OCI-LY3 (cell line): ENCODE data around the gene B3GLCT.

Experiments used
- H2AFZ ChIP-seq: fragments of 200-600, 300-600 bp; shearing (Covaris generic); 2 replicates; pipeline ENCODE4 v1.6.0; 2014; ENCODE audit warnings: antibody characterized with exemption, low read depth, low read length
- H3K27ac ChIP-seq: fragments of 200-600, 300-600 bp; sonication (generic); 2 replicates; pipeline ENCODE4 v1.5.1; 2014; ENCODE audit warnings: mild to moderate bottlenecking, low read length, moderate library complexity, mixed read lengths
- H3K27me3 ChIP-seq: fragments of 200-600, 300-600 bp; sonication (generic); 2 replicates; pipeline ENCODE4 v1.6.1; 2014; ENCODE audit warnings: low read depth, low read length, mixed read lengths
- H3K36me3 ChIP-seq: fragments of 200-600, 300-600 bp; sonication (generic); replicated peaks from 2 replicates; pipeline ENCODE3; 2014; ENCODE audit warnings: low read depth, low read length, mixed read lengths
- H3K4me1 ChIP-seq: fragments of 300-600, 200-600 bp; sonication (generic); 2 replicates; pipeline ENCODE4 v1.6.1; 2014; ENCODE audit warnings: low read length, mixed read lengths
- H3K4me2 ChIP-seq: fragments of 200-600, 300-600 bp; sonication (generic); 2 replicates; pipeline ENCODE4 v1.6.1; 2014; ENCODE audit warnings: low read length, mixed read lengths
- H3K4me3 ChIP-seq: fragments of 300-600, 200-600 bp; sonication (generic); 2 replicates; pipeline ENCODE4 v1.5.1; 2014; ENCODE audit warnings: antibody characterized with exemption, mild to moderate bottlenecking, low read length, moderate library complexity
- H3K79me2 ChIP-seq: fragments of 300-600, 200-600 bp; shearing (Covaris generic); 2 replicates; pipeline ENCODE4 v1.6.1; 2014; ENCODE audit warnings: mild to moderate bottlenecking, low read length, mixed read lengths
- H3K9ac ChIP-seq: fragments of 300-600, 200-600 bp; shearing (Covaris generic); 2 replicates; pipeline ENCODE4 v1.6.0; 2014; ENCODE audit warnings: mild to moderate bottlenecking, low read length, moderate library complexity
- H3K9me3 ChIP-seq: fragments of 200-600, 300-600 bp; shearing (Covaris generic); 2 replicates; pipeline ENCODE4 v1.6.1; 2014; ENCODE audit warnings: low read length, mixed read lengths; ENCODE audit not compliant: insufficient read depth
- H4K20me1 ChIP-seq: fragments of 200-600, 300-600 bp; sonication (generic); 2 replicates; pipeline ENCODE4 v1.6.1; 2016; ENCODE audit warnings: low read length, mixed read lengths; ENCODE audit not compliant: insufficient read depth
- EZH2phosphoT487 ChIP-seq: fragments of 200-600 bp; shearing (Covaris generic); IDR thresholded peaks from 2 replicates; pipeline ENCODE4 v1.6.1; 2018; ENCODE audit warnings: antibody characterized with exemption, mixed run types, low read depth
- TF ChIP-seq, protein P1 (sequence below): fragments of 200-600, 300-600 bp; sonication (generic); IDR thresholded peaks from 2 replicates; pipeline ENCODE4 v1.5.1; 2014; ENCODE audit warnings: antibody characterized with exemption, low read length, low read depth

B3GLCT gene

DNA sequence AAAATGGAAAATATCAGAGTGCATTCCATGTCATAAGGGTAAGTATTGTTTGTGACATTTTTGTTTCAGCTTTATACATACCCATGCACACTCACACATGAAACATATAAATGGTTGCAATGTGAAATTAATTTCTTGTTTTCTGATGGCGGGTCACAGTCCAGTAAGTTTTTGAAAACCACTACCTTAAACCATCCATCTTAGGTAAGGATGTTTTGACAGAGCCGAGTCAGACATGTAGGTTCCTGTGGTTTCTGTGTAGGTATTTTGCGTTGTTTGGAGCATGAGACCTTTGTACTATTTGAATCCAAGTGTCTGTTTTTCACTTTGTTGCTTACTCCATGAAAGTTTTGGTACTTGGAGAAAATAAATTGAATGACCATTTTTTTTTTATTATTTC, 121.7 kb downstream of the B3GLCT start:
- H4K20me1 ChIP-seq: no peaks in the 10 kb centered on the region
- H3K4me2 ChIP-seq: no peak overlapping the region
- H3K79me2 ChIP-seq: no peaks in the 10 kb centered on the region
- H3K27ac ChIP-seq: no peak overlapping the region
- H3K9me3 ChIP-seq: peaks cover 9% of the 10 kb centered on the region; the same call in 1 of the 2 replicates
- peaks cover 5% of the 10 kb centered on the region for H3K36me3 ChIP-seq
- H3K9ac ChIP-seq: no peak overlapping the region
- no peaks in the 10 kb centered on the region for H3K4me1 ChIP-seq
- H3K27me3 ChIP-seq: no peaks in the 10 kb centered on the region
- H3K4me3 ChIP-seq: no peak overlapping the region
- H2AFZ ChIP-seq: no peak overlapping the region
- TF ChIP-seq, protein P1, sequence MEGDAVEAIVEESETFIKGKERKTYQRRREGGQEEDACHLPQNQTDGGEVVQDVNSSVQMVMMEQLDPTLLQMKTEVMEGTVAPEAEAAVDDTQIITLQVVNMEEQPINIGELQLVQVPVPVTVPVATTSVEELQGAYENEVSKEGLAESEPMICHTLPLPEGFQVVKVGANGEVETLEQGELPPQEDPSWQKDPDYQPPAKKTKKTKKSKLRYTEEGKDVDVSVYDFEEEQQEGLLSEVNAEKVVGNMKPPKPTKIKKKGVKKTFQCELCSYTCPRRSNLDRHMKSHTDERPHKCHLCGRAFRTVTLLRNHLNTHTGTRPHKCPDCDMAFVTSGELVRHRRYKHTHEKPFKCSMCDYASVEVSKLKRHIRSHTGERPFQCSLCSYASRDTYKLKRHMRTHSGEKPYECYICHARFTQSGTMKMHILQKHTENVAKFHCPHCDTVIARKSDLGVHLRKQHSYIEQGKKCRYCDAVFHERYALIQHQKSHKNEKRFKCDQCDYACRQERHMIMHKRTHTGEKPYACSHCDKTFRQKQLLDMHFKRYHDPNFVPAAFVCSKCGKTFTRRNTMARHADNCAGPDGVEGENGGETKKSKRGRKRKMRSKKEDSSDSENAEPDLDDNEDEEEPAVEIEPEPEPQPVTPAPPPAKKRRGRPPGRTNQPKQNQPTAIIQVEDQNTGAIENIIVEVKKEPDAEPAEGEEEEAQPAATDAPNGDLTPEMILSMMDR: no peak
- no peak for TF ChIP-seq EZH2phosphoT487

- Histone ChIP-seq H3K4me1 (no peaks in the 10 kb centered on the region), H3K79me2 (no peaks in the 10 kb centered on the region), H3K27me3 (no peaks in the 10 kb centered on the region), H2AFZ (no peak overlapping the region), H3K36me3 (peaks cover 5% of the 10 kb centered on the region), H3K4me2 (no peak overlapping the region), H3K4me3 (no peak overlapping the region), H3K9ac (no peak overlapping the region), H3K27ac (no peak overlapping the region), H3K9me3 (peaks cover 4% of the 10 kb centered on the region; the same call in 1 of the 2 replicates), H4K20me1 (no peaks in the 10 kb centered on the region)
- no peak for TF ChIP-seq EZH2phosphoT487
- TF ChIP-seq, protein P1: no peak
Measured at GRCh38 chr13:31322026-31322425, 122.3 kb downstream of the B3GLCT start.

GRCh38 chr13:31322702-31323405, 123.1 kb downstream of the B3GLCT start:
- 0 out of 2 replicates have a peak, but pooled peaks cover 4% of the 10 kb centered on the region for H3K9me3 ChIP-seq
- no peak overlapping the region for H3K4me3 ChIP-seq
- H3K9ac ChIP-seq: no peak overlapping the region
- no peak overlapping the region for H3K4me2 ChIP-seq
- TF ChIP-seq, protein P1: no peak
- no peak for TF ChIP-seq EZH2phosphoT487
- H3K4me1 ChIP-seq: no peaks in the 10 kb centered on the region
- no peaks in the 10 kb centered on the region for H3K27me3 ChIP-seq
- H2AFZ ChIP-seq: no peak overlapping the region
- no peaks in the 10 kb centered on the region for H4K20me1 ChIP-seq
- H3K36me3 ChIP-seq: peaks cover 5% of the 10 kb centered on the region
- no peaks in the 10 kb centered on the region for H3K79me2 ChIP-seq
- H3K27ac ChIP-seq: no peak overlapping the region

GRCh38 chr13:31327182-31327860, 127.5 kb downstream of the B3GLCT start:
- H3K27me3 ChIP-seq: no peaks in the 10 kb centered on the region
- no peaks in the 10 kb centered on the region for H3K9me3 ChIP-seq
- H3K79me2 ChIP-seq: no peaks in the 10 kb centered on the region
- no peak overlapping the region for H2AFZ ChIP-seq
- no peak overlapping the region for H3K4me3 ChIP-seq
- no peaks in the 10 kb centered on the region for H3K4me1 ChIP-seq
- TF ChIP-seq, protein P1: no peak
- no peaks in the 10 kb centered on the region for H4K20me1 ChIP-seq
- no peaks in the 10 kb centered on the region for H3K36me3 ChIP-seq
- H3K9ac ChIP-seq: no peak overlapping the region
- no peak overlapping the region for H3K27ac ChIP-seq
- no peak overlapping the region for H3K4me2 ChIP-seq
